Activated CD8-positive, alpha-beta T cell treated with anti-CD3 and anti-CD28 coated beads for 36 hours (primary cell): ENCODE data around the gene GNG11. TPM values are rescaled to one million over a fixed set of nuclear protein-coding genes. Genes with fewer than 3 reads are reported as not detected.

Experiments
- ATAC-seq: fragments of 200-7000 bp; cut with Tn5 transposase; one replicate; pipeline ENCODE4 v1.10.0; 2021; ENCODE audit warnings: mild to moderate bottlenecking, moderate library complexity
- CTCF ChIA-PET: fragments of 350-600 bp; sonication (Branson Sonifier 250); formaldehyde crosslinking; loops from one replicate; lab custom pipeline; 2021; ENCODE audit warnings: antibody characterized with exemption; lab: Charles Lee
- POLR2A ChIA-PET: fragments of 350-600 bp; sonication (Branson Sonifier 250); formaldehyde crosslinking; loops from one replicate; lab custom pipeline; 2021; ENCODE audit warnings: antibody characterized with exemption; lab: Charles Lee
- DNase-seq: peaks from one replicate; pipeline ENCODE4 v3.0.0-alpha.2; 2020
- H3K27ac Mint-ChIP-seq: one replicate; pipeline ENCODE4 v1.8.0; 2021; ENCODE audit warnings: mild to moderate bottlenecking, mixed read lengths
- H3K27me3 Mint-ChIP-seq: one replicate; pipeline ENCODE4 v1.8.0; 2021; ENCODE audit warnings: mixed read lengths
- H3K36me3 Mint-ChIP-seq: one replicate; pipeline ENCODE4 v1.8.0; 2021; ENCODE audit warnings: low read depth, mixed read lengths
- H3K4me1 Mint-ChIP-seq: one replicate; pipeline ENCODE4 v1.8.0; 2021; ENCODE audit warnings: low read depth, mixed read lengths
- H3K4me3 Mint-ChIP-seq: one replicate; pipeline ENCODE4 v1.8.0; 2021; ENCODE audit warnings: mild to moderate bottlenecking, moderate library complexity, mixed read lengths
- H3K9me3 Mint-ChIP-seq: one replicate; pipeline ENCODE4 v1.8.0; 2021; ENCODE audit warnings: mixed read lengths
- intact Hi-C: fragments of 100-400 bp; cut with micrococcal nuclease; formaldehyde crosslinking; loops from one replicate; pipeline ENCODE4 v1.10.0; 2022
- total RNA-seq, 2 experiments: library from RNA; stranded (reverse); gene quantifications; one replicate each; pipeline ENCODE4 v1.2.3, GENCODE V29; 2021
- TF ChIP-seq, protein P1 (sequence below): fragments of 200-600 bp; IDR thresholded peaks from one replicate; pipeline ENCODE4 v1.8.0; 2022; ENCODE audit warnings: antibody characterized with exemption, mild to moderate bottlenecking

GNG11 gene
- total RNA-seq, 2 experiments from 2014 or later = not detected

GRCh38 chr7:93890464-93891068 is 31.0 kb upstream of the GNG11 start, which contains the start of gene TFPI2:
Gene TFPI2 (minus strand): TSS chr7:93890753. CDS start chr7:93890678, 75 bp downstream.
- CTCF ChIA-PET = no interaction called here
- Mint-ChIP-seq H3K36me3 (no peaks in the 10 kb centered on the region), H3K27ac (no peak within 1 kb of the TSS), H3K9me3 (no peaks in the 10 kb centered on the region), H3K4me1 (peaks cover 11% of the 10 kb centered on the region), H3K27me3 (peaks cover 38% of the 10 kb centered on the region), H3K4me3 (peak within 1 kb of the TSS; percentile 55)
- intact Hi-C loops = loop anchor here (10.0 kb wide), 1 partner anchor 504 kb away; the partner anchor contains the start of gene COL1A2
- TF ChIP-seq, protein P1, sequence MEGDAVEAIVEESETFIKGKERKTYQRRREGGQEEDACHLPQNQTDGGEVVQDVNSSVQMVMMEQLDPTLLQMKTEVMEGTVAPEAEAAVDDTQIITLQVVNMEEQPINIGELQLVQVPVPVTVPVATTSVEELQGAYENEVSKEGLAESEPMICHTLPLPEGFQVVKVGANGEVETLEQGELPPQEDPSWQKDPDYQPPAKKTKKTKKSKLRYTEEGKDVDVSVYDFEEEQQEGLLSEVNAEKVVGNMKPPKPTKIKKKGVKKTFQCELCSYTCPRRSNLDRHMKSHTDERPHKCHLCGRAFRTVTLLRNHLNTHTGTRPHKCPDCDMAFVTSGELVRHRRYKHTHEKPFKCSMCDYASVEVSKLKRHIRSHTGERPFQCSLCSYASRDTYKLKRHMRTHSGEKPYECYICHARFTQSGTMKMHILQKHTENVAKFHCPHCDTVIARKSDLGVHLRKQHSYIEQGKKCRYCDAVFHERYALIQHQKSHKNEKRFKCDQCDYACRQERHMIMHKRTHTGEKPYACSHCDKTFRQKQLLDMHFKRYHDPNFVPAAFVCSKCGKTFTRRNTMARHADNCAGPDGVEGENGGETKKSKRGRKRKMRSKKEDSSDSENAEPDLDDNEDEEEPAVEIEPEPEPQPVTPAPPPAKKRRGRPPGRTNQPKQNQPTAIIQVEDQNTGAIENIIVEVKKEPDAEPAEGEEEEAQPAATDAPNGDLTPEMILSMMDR = no peak
- peak; percentile 59 for DNase-seq
- POLR2A ChIA-PET = no interaction called here
- peak; percentile 84 for ATAC-seq

- H3K36me3 Mint-ChIP-seq = no peaks in the 10 kb centered on the region
- no peak overlapping the region for H3K27ac Mint-ChIP-seq
- no peaks in the 10 kb centered on the region for H3K9me3 Mint-ChIP-seq
- CTCF ChIA-PET = no interaction called here
- TF ChIP-seq, protein P1 = no peak
- no peak overlapping the region for H3K4me3 Mint-ChIP-seq
- H3K4me1 Mint-ChIP-seq = peaks cover 11% of the 10 kb centered on the region
- DNase-seq = no peak
- intact Hi-C loops = loop anchor here (10.0 kb wide), 1 partner anchor 500 kb away; the partner anchor contains the start of gene COL1A2
- H3K27me3 Mint-ChIP-seq = peaks cover 31% of the 10 kb centered on the region
- POLR2A ChIA-PET = no interaction called here
- ATAC-seq = no peak
These were observed 27.1 kb upstream of the GNG11 start for GRCh38 chr7:93894426-93894825.

DNA sequence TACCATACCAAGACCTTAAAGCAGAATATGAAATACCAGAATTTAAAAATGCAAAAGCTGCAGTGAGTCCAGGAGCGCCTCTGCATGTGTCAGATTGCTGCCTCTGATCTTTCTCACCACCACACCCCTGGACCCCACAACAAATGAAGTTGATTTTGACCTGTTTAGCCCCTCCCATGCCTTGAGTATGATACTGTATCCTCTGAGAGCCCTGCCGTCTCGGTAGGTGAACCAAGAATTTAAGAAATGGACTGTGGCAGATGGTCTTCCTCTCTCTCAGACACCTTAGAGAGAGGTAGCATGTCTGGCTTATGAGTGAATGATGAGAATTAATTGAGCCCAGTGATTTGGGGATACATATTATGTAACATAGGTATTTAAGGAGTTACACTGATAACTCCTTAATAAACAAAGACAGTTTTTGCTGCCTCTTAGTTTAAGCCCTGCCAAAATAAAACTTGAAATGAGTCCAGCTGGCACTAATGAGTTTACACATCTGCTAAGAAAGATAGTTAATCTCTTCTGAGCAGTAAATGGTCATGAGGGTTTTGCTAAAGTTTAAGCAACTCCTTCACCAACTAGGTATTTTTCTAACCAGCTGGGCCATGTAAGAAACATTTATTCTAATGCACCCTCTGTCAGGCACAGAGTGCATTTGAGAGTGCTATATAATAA is 26.4 kb upstream of the GNG11 start:
- intact Hi-C loops = loop anchor here (10.0 kb wide), 1 partner anchor 500 kb away; the partner anchor contains the start of gene COL1A2
- TF ChIP-seq, protein P1 = no peak
- H3K27me3 Mint-ChIP-seq = peaks cover 25% of the 10 kb centered on the region

GRCh38 chr7:93895859-93896600 is 25.5 kb upstream of the GNG11 start:
- CTCF ChIA-PET = no interaction called here
- ATAC-seq = no peak
- peaks cover 20% of the 10 kb centered on the region for H3K27me3 Mint-ChIP-seq
- no peaks in the 10 kb centered on the region for H3K9me3 Mint-ChIP-seq
- POLR2A ChIA-PET = no interaction called here
- H3K36me3 Mint-ChIP-seq = no peaks in the 10 kb centered on the region
- TF ChIP-seq, protein P1 = no peak
- H3K4me3 Mint-ChIP-seq = no peak overlapping the region
- no peak for DNase-seq
- H3K4me1 Mint-ChIP-seq = peaks cover 3% of the 10 kb centered on the region
- intact Hi-C loops = loop anchor here (10.0 kb wide), 1 partner anchor 499 kb away; the partner anchor contains the start of gene COL1A2
- no peak overlapping the region for H3K27ac Mint-ChIP-seq

More for the DNA sequence above, 26.4 kb upstream of the GNG11 start:
- POLR2A ChIA-PET = no interaction called here
- Mint-ChIP-seq H3K9me3 (no peaks in the 10 kb centered on the region), H3K4me1 (peaks cover 6% of the 10 kb centered on the region), H3K27ac (no peak overlapping the region), H3K36me3 (no peaks in the 10 kb centered on the region), H3K4me3 (no peak overlapping the region)
- ATAC-seq (no peak), DNase-seq (no peak)
- CTCF ChIA-PET = no interaction called here
